Astrocyte (in vitro differentiated cells and primary cell): Measurements from ENCODE around the gene SUPT5H. TPM values are rescaled to one million over a fixed set of nuclear protein-coding genes. Genes with fewer than 3 reads are reported as not detected.
A peak's percentile ranks its signal among the peaks of the same experiment; 100 is the strongest.

Experiments used
- DNase-seq: peaks from one replicate; pipeline ENCODE4 v3.0.0-alpha.2; 2010; ENCODE audit warnings: low read depth
- FAIRE-seq: peaks from 2 replicates; lab custom pipeline; 2011; peaks lifted over from hg19 to GRCh38; lab: Jason Lieb, UNC
- H2AFZ ChIP-seq: 2 replicates; pipeline ENCODE4 v1.6.0; 2012; ENCODE audit warnings: low read depth, low read length, inconsistent platforms
- H3K27ac ChIP-seq: 2 replicates; pipeline ENCODE4 v1.5.1; 2011; ENCODE audit warnings: low read depth, low read length, inconsistent platforms
- H3K27me3 ChIP-seq: 2 replicates; pipeline ENCODE4 v1.6.0; 2011; ENCODE audit warnings: low read length, inconsistent platforms; ENCODE audit not compliant: insufficient read depth
- H3K36me3 ChIP-seq: 2 replicates; pipeline ENCODE4 v1.5.1; 2011; ENCODE audit warnings: low read length, inconsistent platforms; ENCODE audit not compliant: insufficient read depth
- H3K4me1 ChIP-seq: 2 replicates; pipeline ENCODE4 v1.5.1; 2011; ENCODE audit warnings: low read length, inconsistent platforms; ENCODE audit not compliant: insufficient read depth
- H3K4me2 ChIP-seq: 2 replicates; pipeline ENCODE4 v1.6.0; 2012; ENCODE audit warnings: low read length, inconsistent platforms
- H3K4me3 ChIP-seq: 2 replicates; pipeline ENCODE4 v1.5.1; 2011; ENCODE audit warnings: low read depth, mild to moderate bottlenecking, low read length, inconsistent platforms; ENCODE audit not compliant: insufficient read depth
- H3K79me2 ChIP-seq: 2 replicates; pipeline ENCODE4 v1.6.0; 2012; ENCODE audit warnings: mild to moderate bottlenecking, low read length, inconsistent platforms; ENCODE audit not compliant: insufficient read depth
- H3K9ac ChIP-seq: 2 replicates; pipeline ENCODE4 v1.6.0; 2012; ENCODE audit warnings: mild to moderate bottlenecking, low read length, inconsistent platforms
- H3K9me3 ChIP-seq: 2 replicates; pipeline ENCODE4 v1.5.1; 2012; ENCODE audit warnings: low read depth, mild to moderate bottlenecking, low read length, inconsistent platforms; ENCODE audit not compliant: insufficient read depth
- H4K20me1 ChIP-seq: 2 replicates; pipeline ENCODE4 v1.6.0; 2012; ENCODE audit warnings: low read length, inconsistent platforms; ENCODE audit not compliant: insufficient read depth
- H3K27ac Mint-ChIP-seq: one replicate; pipeline ENCODE4 v1.8.0; 2021; ENCODE audit warnings: mild to moderate bottlenecking, mixed read lengths; ENCODE audit not compliant: unreplicated experiment
- H3K27me3 Mint-ChIP-seq: one replicate; pipeline ENCODE4 v1.8.0; 2021; ENCODE audit warnings: low read depth, mixed read lengths; ENCODE audit not compliant: unreplicated experiment
- H3K36me3 Mint-ChIP-seq: one replicate; pipeline ENCODE4 v1.8.0; 2021; ENCODE audit warnings: low read depth, mixed read lengths; ENCODE audit not compliant: unreplicated experiment
- H3K4me1 Mint-ChIP-seq: one replicate; pipeline ENCODE4 v1.8.0; 2021; ENCODE audit warnings: low read depth, mixed read lengths; ENCODE audit not compliant: unreplicated experiment
- H3K4me3 Mint-ChIP-seq: one replicate; pipeline ENCODE4 v1.8.0; 2021; ENCODE audit warnings: mild to moderate bottlenecking, moderate library complexity, mixed read lengths; ENCODE audit not compliant: unreplicated experiment
- H3K9me3 Mint-ChIP-seq: one replicate; pipeline ENCODE4 v1.8.0; 2021; ENCODE audit warnings: mild to moderate bottlenecking, mixed read lengths; ENCODE audit not compliant: unreplicated experiment
- CTCF ChIP-seq: IDR thresholded peaks from 2 replicates; pipeline ENCODE4 v1.5.1; 2011; ENCODE audit warnings: low read depth, mild to moderate bottlenecking, inconsistent platforms, low read length, moderate library complexity; ENCODE audit not compliant: insufficient read depth
- EZH2 ChIP-seq: IDR thresholded peaks from 2 replicates; pipeline ENCODE4 v1.6.1; 2012; ENCODE audit warnings: mild to moderate bottlenecking, low read length, inconsistent platforms; ENCODE audit not compliant: insufficient read depth
- total RNA-seq: library from RNA; stranded (reverse); gene quantifications from 2 replicates; pipeline ENCODE4 v1.2.1, GENCODE V29; 2021

The SUPT5H gene
- total RNA-seq, 1 donor from 2014 or later, result 171 TPM

GRCh38 chr19:39515551-39516191 lies 70.3 kb downstream of the SUPT5H start:
- H3K9ac ChIP-seq, result no peak overlapping the region
- TF ChIP-seq EZH2 (peak; percentile 98), CTCF (no peak)
- H3K4me1 ChIP-seq, result peaks cover 8% of the 10 kb centered on the region
- H3K9me3 Mint-ChIP-seq, result peaks cover 4% of the 10 kb centered on the region
- no peaks in the 10 kb centered on the region for H3K4me1 Mint-ChIP-seq
- no peaks in the 10 kb centered on the region for H3K79me2 ChIP-seq
- H3K27ac ChIP-seq, result no peak overlapping the region
- H3K36me3 ChIP-seq, result no peaks in the 10 kb centered on the region
- peaks cover 3% of the 10 kb centered on the region for H3K36me3 Mint-ChIP-seq
- H3K4me3 ChIP-seq, result no peak overlapping the region
- peak overlapping the region; percentile 61 for H3K4me2 ChIP-seq
- peaks cover 2% of the 10 kb centered on the region for H3K9me3 ChIP-seq
- H2AFZ ChIP-seq, result peak overlapping the region; percentile 52
- no peak for FAIRE-seq
- no peak overlapping the region for H3K4me3 Mint-ChIP-seq
- no peaks in the 10 kb centered on the region for H4K20me1 ChIP-seq
- peaks cover 41% of the 10 kb centered on the region for H3K27me3 ChIP-seq
- no peak for DNase-seq
- H3K27me3 Mint-ChIP-seq, result peaks cover 45% of the 10 kb centered on the region
- H3K27ac Mint-ChIP-seq, result no peak overlapping the region

GRCh38 chr19:39516270-39516669 lies 70.9 kb downstream of the SUPT5H start:
- Histone ChIP-seq H3K27ac (no peak overlapping the region), H3K9ac (no peak overlapping the region), H3K79me2 (no peaks in the 10 kb centered on the region), H3K4me3 (no peak overlapping the region), H3K36me3 (no peaks in the 10 kb centered on the region), H2AFZ (no peak overlapping the region), H3K9me3 (peaks cover 2% of the 10 kb centered on the region), H3K4me2 (no peak overlapping the region), H4K20me1 (no peaks in the 10 kb centered on the region), H3K27me3 (peaks cover 41% of the 10 kb centered on the region), H3K4me1 (peaks cover 8% of the 10 kb centered on the region)
- H3K27ac Mint-ChIP-seq, result no peak overlapping the region
- H3K36me3 Mint-ChIP-seq, result peaks cover 3% of the 10 kb centered on the region
- peaks cover 4% of the 10 kb centered on the region for H3K9me3 Mint-ChIP-seq
- DNase-seq, result no peak
- FAIRE-seq, result no peak
- TF ChIP-seq EZH2 (no peak), CTCF (no peak)
- H3K4me1 Mint-ChIP-seq, result no peaks in the 10 kb centered on the region
- H3K27me3 Mint-ChIP-seq, result peaks cover 45% of the 10 kb centered on the region
- H3K4me3 Mint-ChIP-seq, result no peak overlapping the region

GRCh38 chr19:39517432-39517831 lies 72.0 kb downstream of the SUPT5H start:
- H3K36me3 ChIP-seq, result no peaks in the 10 kb centered on the region
- peaks cover 4% of the 10 kb centered on the region for H3K9me3 Mint-ChIP-seq
- no peaks in the 10 kb centered on the region for H4K20me1 ChIP-seq
- H2AFZ ChIP-seq, result no peak overlapping the region
- peaks cover 8% of the 10 kb centered on the region for H3K4me1 ChIP-seq
- peaks cover 41% of the 10 kb centered on the region for H3K27me3 ChIP-seq
- peak overlapping the region; percentile 37 for H3K4me3 Mint-ChIP-seq
- H3K9ac ChIP-seq, result no peak overlapping the region
- H3K27ac Mint-ChIP-seq, result no peak overlapping the region
- H3K36me3 Mint-ChIP-seq, result peaks cover 3% of the 10 kb centered on the region
- peaks cover 2% of the 10 kb centered on the region for H3K9me3 ChIP-seq
- no peak for DNase-seq
- H3K4me3 ChIP-seq, result no peak overlapping the region
- H3K4me1 Mint-ChIP-seq, result no peaks in the 10 kb centered on the region
- H3K4me2 ChIP-seq, result no peak overlapping the region
- no peak for TF ChIP-seq CTCF
- no peak for TF ChIP-seq EZH2
- peaks cover 44% of the 10 kb centered on the region for H3K27me3 Mint-ChIP-seq
- no peaks in the 10 kb centered on the region for H3K79me2 ChIP-seq
- FAIRE-seq, result no peak
- H3K27ac ChIP-seq, result no peak overlapping the region
